Endometrial microvascular endothelial cells (primary cell): ENCODE measurements around the gene NFU1. TPM values are rescaled to one million over a fixed set of nuclear protein-coding genes. Genes with fewer than 3 reads are reported as not detected.
"Not testable (repeated sequence)": the region's sequence is repeated elsewhere in the genome, so short reads cannot be mapped to it uniquely, and the experiment has no call there.

ENCODE experiments used
- in situ Hi-C: cut with HindIII; loops from 2 replicates; pipeline ENCODE4 v1.10.0; 2017; ENCODE audit warnings: low sequenced_read_pairs, low pct_unique_long_range_greater_than_20kb; ENCODE audit errors: inconsistent ontology term
- total RNA-seq: library from RNA; depleted of rRNA; stranded (reverse); fragments of >200 nt; gene quantifications from one replicate; pipeline ENCODE4 v1.2.3, GENCODE V29; 2015; ENCODE audit errors: inconsistent ontology term

Gene NFU1
- total RNA-seq, 1 donor from 2014 or later: 59.9 TPM

GRCh38 chr2:69368588-69368987 lies 68.6 kb downstream of the NFU1 start:
- in situ Hi-C loops: no loop called here

- in situ Hi-C loops: no loop called here
These were observed 77.9 kb downstream of the NFU1 start for GRCh38 chr2:69359371-69359770.

- in situ Hi-C loops: no loop called here
These were observed 78.3 kb downstream of the NFU1 start for GRCh38 chr2:69358914-69359313.

GRCh38 chr2:69356471-69356870 lies 80.8 kb downstream of the NFU1 start:
- in situ Hi-C loops: no loop called here

- in situ Hi-C loops: not testable (repeated sequence)
These were observed 82.3 kb downstream of the NFU1 start for GRCh38 chr2:69354976-69355375.

- in situ Hi-C loops: no loop called here
These were observed 83.9 kb downstream of the NFU1 start for GRCh38 chr2:69353360-69353759.

- in situ Hi-C loops: no loop called here
These were observed 88.5 kb downstream of the NFU1 start for GRCh38 chr2:69348781-69349180.

Other genes starting within 250 kb of the NFU1 start
- 19.2 TPM for gene GFPT1, start 50.2 kb downstream of the NFU1 start, total RNA-seq
- gene AAK1, start 206.3 kb upstream of the NFU1 start, total RNA-seq: 47.8 TPM